ENCODE data around the gene SDHAF2. TPM values are rescaled to one million over a fixed set of nuclear protein-coding genes. Genes with fewer than 3 reads are reported as not detected.

Gene SDHAF2
- total RNA-seq: 36.8 and 41.8 TPM in 2 replicates

DNA sequence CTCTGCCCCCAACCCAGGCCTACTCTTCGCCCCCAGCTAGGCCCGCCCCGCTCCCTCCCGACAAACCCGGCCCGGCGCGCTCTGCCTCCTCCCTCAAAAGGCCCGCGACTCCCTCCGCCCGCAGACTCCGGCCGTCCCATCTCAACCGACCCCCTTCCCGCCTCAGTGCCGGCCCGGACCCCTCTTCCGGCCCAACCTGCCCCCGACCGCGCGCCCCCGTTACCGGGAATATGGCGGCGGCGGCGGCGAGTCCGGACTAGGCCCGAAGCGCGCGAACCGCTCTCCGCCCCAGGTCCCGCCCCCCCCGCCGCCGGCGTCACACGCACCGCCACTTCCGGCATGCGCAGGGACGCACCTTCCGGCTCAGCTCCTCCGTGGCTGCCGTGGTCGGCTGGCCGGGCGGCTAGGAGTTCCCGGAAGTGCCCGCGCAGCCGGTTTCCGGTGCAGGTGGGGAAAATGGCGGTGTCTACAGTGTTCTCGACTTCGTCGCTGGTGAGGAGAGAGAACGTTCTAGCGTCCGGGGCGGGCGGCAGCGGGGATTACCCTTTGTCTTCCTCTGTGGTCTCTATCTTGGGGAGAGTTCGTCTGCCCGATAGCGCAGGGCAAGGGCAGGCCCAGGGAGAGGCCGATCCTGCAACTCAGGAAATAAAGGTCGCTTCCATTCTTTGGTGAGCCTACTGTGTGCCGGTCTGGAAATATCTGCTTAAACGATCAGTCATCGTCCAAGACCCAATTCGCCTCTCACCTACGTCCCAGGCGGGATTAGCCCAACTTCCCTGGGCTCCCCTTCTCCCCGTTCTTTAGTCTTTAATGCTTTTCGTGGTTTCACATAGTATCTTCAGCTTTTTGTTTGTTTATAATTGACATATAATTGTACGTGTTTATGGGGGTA lies at the start of gene SDHAF2, which contains the start of gene CPSF7:
SDHAF2 (plus strand) TSS at position 434 of the 892 bp plus-strand sequence; CDS start at position 457, 23 bp downstream.
CPSF7 (minus strand) TSS at position 285 of the 892 bp plus-strand sequence. CDS start 740 bp downstream, outside the sequence.

Other genes with a start within 250 kb of the SDHAF2 start
- gene PGA3, start 226.6 kb upstream of the SDHAF2 start, total RNA-seq: not detected in 2 replicates
- not detected in 2 replicates for gene PGA4, start 207.8 kb upstream of the SDHAF2 start, total RNA-seq
- gene PGA5, start 188.9 kb upstream of the SDHAF2 start, total RNA-seq: not detected in 2 replicates
- 5.0 and 13.3 TPM in 2 replicates for gene VWCE, start 134.8 kb upstream of the SDHAF2 start, total RNA-seq
- gene DDB1, start 97.0 kb upstream of the SDHAF2 start, total RNA-seq: 248 and 297 TPM in 2 replicates
- 13.9 and 27.8 TPM in 2 replicates for gene TKFC, start 96.9 kb upstream of the SDHAF2 start, total RNA-seq
- 32.2 and 77.0 TPM in 2 replicates for gene CYB561A3, start 68.2 kb upstream of the SDHAF2 start, total RNA-seq
- 5.5 and 16.6 TPM in 2 replicates for gene TMEM138, start 67.8 kb upstream of the SDHAF2 start, total RNA-seq
- 7.6 and 10.7 TPM in 2 replicates for gene TMEM216, start 37.5 kb upstream of the SDHAF2 start, total RNA-seq
- gene CPSF7, start 149 bp upstream of the SDHAF2 start, total RNA-seq: 7.6 and 22.0 TPM in 2 replicates
- gene LRRC10B, start 78.6 kb downstream of the SDHAF2 start, total RNA-seq: not detected in 2 replicates
- gene SYT7, start 151.0 kb downstream of the SDHAF2 start, total RNA-seq: 0.94 and 0.97 TPM in 2 replicates

Data from bladder microvascular endothelial cell (primary cell).